ENCODE measurements around the gene SYT9. TPM values are rescaled to one million over a fixed set of nuclear protein-coding genes. Genes with fewer than 3 reads are reported as not detected.

Gene SYT9
- total and polyA plus RNA-seq, 12 donors: 0.94 to 17.7 (median 5.0) TPM

- Histone ChIP-seq H3K27me3 (no peaks in the 10 kb centered on the region), H3K9me3 (replicated peaks in 1 of 3) (no peaks in the 10 kb centered on the region), H3K4me1 (replicated peaks in 1 of 2) (peaks cover 0 to 4% of the 10 kb centered on the region in 2 donors), H3K36me3 (replicated peaks in 1 of 2) (no peaks in the 10 kb centered on the region), H3K27ac (no peak overlapping the region), H3K4me3 (no peak overlapping the region)
- no peak for DNase-seq
- TF ChIP-seq POLR2A (IDR thresholded peaks at IDR 0.05) (no peak), CTCF (IDR thresholded peaks at IDR 0.05) (no peak)
- intact Hi-C loops (cut with DNase I): no loop called here
- 65 to 78% (median 75%) methylated on average over 1 of the region's 1 CpG for WGBS, 4 donors
Observed at GRCh38 chr11:7364660-7365059, 113.0 kb downstream of the SYT9 start.

DNA sequence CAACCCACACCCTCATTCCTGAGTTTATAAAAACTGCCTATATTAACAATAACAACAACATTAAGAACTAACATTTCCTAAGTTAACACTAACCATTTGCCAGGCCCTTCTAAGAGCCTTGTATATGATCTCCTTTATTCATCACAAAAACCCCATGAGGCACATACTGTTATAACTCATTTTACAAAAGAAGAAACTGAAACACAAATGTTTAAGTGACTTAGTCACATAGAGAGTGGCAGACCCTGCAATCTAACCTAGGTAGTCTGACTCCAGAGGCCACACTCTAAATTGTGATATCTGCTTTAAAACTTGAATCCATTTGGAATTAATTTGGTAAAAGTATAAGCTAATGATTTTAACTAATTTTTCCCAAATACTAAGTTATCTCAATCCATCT is 116.1 kb downstream of the SYT9 start:
- Histone ChIP-seq H3K4me1 (replicated peaks in 1 of 2) (peaks cover 0 to 4% of the 10 kb centered on the region in 2 donors), H3K36me3 (replicated peaks in 1 of 2) (no peaks in the 10 kb centered on the region), H3K4me3 (no peak overlapping the region), H3K27me3 (no peaks in the 10 kb centered on the region), H3K27ac (no peak overlapping the region), H3K9me3 (replicated peaks in 1 of 3) (no peaks in the 10 kb centered on the region)
- intact Hi-C loops (cut with DNase I): no loop called here
- no peak for DNase-seq
- TF ChIP-seq POLR2A (IDR thresholded peaks at IDR 0.05) (no peak), CTCF (IDR thresholded peaks at IDR 0.05) (no peak)

DNA sequence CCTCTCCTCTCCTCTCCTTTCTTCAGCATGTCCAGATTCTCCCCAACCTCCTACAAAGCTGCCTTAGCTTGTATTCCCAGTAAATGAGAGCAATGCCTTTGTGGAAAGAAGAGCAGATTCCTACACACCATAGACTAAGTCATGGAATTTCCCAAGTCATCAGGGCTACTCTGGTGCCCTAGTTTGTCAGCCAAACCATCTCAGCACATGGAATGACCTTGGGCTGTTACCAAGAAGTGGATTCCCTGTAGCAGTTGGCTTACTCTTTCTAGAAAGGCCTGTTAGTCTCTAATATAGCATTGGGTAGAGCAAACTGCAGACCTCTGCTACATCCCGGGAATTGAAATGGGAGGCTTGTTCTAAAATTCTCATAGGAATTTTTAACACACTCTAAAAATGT is 124.7 kb downstream of the SYT9 start:
- WGBS, 4 donors: 89 to 100% (median 94%) methylated on average over 1 of the region's 1 CpG

GRCh38 chr11:7381937-7382336 is 130.2 kb downstream of the SYT9 start:
- Histone ChIP-seq H3K27me3 (no peaks in the 10 kb centered on the region), H3K4me1 (replicated peaks in 1 of 2) (no peaks in the 10 kb centered on the region), H3K4me3 (no peak overlapping the region), H3K36me3 (replicated peaks in 1 of 2) (no peaks in the 10 kb centered on the region), H3K27ac (no peak overlapping the region), H3K9me3 (replicated peaks in 1 of 3) (no peaks in the 10 kb centered on the region)
- TF ChIP-seq CTCF (IDR thresholded peaks at IDR 0.05) (no peak), POLR2A (IDR thresholded peaks at IDR 0.05) (no peak)
- WGBS, 4 donors: 67 to 74% (median 73%) methylated on average over 2 of the region's 2 CpGs
- no peak for DNase-seq
- intact Hi-C loops (cut with DNase I): no loop called here

More for the DNA sequence above, 124.7 kb downstream of the SYT9 start:
- H3K36me3 ChIP-seq (replicated peaks in 1 of 2): no peaks in the 10 kb centered on the region
- no peak overlapping the region for H3K27ac ChIP-seq
- no peak overlapping the region for H3K4me3 ChIP-seq
- no peaks in the 10 kb centered on the region for H3K9me3 ChIP-seq (replicated peaks in 1 of 3)
- no peaks in the 10 kb centered on the region for H3K27me3 ChIP-seq
- intact Hi-C loops (cut with DNase I): no loop called here
- DNase-seq: no peak
- TF ChIP-seq POLR2A (IDR thresholded peaks at IDR 0.05) (no peak), CTCF (IDR thresholded peaks at IDR 0.05) (no peak)
- no peaks in the 10 kb centered on the region for H3K4me1 ChIP-seq (replicated peaks in 1 of 2)
